ENCODE measurements around the gene MRAS. TPM values are rescaled to one million over a fixed set of nuclear protein-coding genes. Genes with fewer than 3 reads are reported as not detected.

MRAS gene
- total RNA-seq, 4 donors from 2014 or later: 107 to 289 (median 171) TPM

DNA sequence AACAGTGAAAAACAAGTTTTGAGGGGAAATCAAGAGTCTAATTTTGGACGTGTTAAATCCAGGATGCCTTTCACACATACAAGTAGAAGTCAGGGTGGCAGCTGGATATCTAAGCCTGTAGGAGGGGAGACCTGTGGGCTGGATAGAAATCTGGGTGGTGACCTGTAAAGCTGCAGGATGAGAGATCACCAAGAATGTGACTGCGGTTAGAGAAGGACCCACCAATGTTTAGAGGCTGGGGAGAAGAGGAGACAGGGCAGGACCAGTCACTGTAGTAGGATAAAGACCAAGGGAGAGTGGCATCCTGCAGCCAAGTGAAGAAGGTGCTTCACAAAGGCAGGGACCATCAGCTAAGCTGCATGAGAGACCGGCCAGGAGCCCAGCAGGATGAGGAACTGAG is 36.2 kb downstream of the MRAS start:
- Histone ChIP-seq H3K4me1 (peaks cover 0 to 82% (median 53%) of the 10 kb centered on the region in 4 donors), H3K27ac (peak overlapping the region in 3 of 4 donors; percentile 41 to 94 (median 86)), H3K27me3 (no peaks in the 10 kb centered on the region), H3K9me3 (no peaks in the 10 kb centered on the region), H3K4me3 (no peak overlapping the region), H3K36me3 (peaks cover 0 to 7% (median 0%) of the 10 kb centered on the region in 3 donors)
- WGBS, 2 donors: 81 to 85% methylated on average over 3 of the region's 3 CpGs
- TF ChIP-seq, protein P1, sequence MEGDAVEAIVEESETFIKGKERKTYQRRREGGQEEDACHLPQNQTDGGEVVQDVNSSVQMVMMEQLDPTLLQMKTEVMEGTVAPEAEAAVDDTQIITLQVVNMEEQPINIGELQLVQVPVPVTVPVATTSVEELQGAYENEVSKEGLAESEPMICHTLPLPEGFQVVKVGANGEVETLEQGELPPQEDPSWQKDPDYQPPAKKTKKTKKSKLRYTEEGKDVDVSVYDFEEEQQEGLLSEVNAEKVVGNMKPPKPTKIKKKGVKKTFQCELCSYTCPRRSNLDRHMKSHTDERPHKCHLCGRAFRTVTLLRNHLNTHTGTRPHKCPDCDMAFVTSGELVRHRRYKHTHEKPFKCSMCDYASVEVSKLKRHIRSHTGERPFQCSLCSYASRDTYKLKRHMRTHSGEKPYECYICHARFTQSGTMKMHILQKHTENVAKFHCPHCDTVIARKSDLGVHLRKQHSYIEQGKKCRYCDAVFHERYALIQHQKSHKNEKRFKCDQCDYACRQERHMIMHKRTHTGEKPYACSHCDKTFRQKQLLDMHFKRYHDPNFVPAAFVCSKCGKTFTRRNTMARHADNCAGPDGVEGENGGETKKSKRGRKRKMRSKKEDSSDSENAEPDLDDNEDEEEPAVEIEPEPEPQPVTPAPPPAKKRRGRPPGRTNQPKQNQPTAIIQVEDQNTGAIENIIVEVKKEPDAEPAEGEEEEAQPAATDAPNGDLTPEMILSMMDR (IDR thresholded peaks at IDR 0.05): no peak
- no peak for TF ChIP-seq POLR2A (IDR thresholded peaks at IDR 0.05)
- no peak for TF ChIP-seq EP300 (IDR thresholded peaks at IDR 0.05)
- DNase-seq (ENCODE audit: low spot score in 2 of 2): no peak

DNA sequence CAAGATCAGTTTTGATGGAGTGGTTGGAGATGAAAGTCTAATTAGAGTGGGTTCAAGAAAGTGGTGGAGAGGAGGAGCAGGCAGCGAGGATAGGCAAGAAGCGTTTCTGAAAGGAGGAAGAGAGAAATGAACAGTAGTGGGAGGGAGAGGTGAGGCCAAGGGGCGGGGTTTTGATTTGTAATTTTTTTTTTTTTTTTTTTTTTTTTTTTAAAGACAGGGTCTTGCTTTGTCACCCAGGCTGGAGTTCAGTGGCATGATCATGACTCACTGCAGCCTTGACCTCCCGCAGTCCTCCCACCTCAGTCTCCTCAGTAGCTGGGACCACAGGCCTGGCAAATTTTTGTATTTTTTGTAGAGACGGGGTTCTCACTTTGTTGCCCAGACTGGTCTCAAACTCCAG is 36.6 kb downstream of the MRAS start:
- 65 to 68% methylated on average over 5 of the region's 5 CpGs for WGBS, 2 donors
- no peak for DNase-seq (ENCODE audit: low spot score in 2 of 2)
- Histone ChIP-seq H3K4me3 (no peak overlapping the region), H3K27me3 (no peaks in the 10 kb centered on the region), H3K4me1 (peaks cover 0 to 85% (median 56%) of the 10 kb centered on the region in 4 donors), H3K9me3 (no peaks in the 10 kb centered on the region), H3K27ac (peak overlapping the region in 3 of 4 donors; percentile 41 to 94 (median 86)), H3K36me3 (peaks cover 0 to 7% (median 0%) of the 10 kb centered on the region in 3 donors)
- TF ChIP-seq POLR2A (IDR thresholded peaks at IDR 0.05) (no peak), EP300 (IDR thresholded peaks at IDR 0.05) (no peak)
- TF ChIP-seq, protein P1 (IDR thresholded peaks at IDR 0.05): no peak

DNA sequence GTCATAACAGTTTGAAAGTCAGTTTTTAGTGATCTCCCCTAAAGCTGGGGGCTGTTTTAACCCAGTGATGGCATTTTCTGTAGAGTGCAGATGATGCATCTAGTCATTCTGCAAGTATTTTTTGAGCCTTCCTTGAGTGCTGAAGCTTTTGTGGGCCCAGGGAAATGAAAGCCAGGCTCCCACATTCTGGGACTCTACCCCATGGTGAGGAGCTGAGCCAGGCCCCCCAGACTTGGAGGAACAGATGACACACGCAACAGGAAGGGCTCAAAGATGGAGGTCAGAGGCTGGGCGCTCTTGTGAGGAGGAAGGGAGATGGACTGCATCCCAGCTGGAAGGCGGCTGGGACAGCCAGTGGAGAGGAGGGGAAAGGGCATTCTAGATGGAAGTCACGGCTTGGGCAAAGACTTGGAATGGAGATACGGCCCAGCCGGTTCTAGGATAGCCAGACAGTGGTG is 40.8 kb downstream of the MRAS start:
- no peak overlapping the region for H3K4me3 ChIP-seq
- TF ChIP-seq, protein P1 (IDR thresholded peaks at IDR 0.05): no peak
- H3K27ac ChIP-seq: peak overlapping the region in 3 of 4 donors; percentile 11 to 84 (median 79)
- WGBS, 2 donors: 69 to 73% methylated on average over 6 of the region's 6 CpGs
- H3K9me3 ChIP-seq: no peaks in the 10 kb centered on the region
- no peak for DNase-seq (ENCODE audit: low spot score in 2 of 2)
- H3K27me3 ChIP-seq: no peaks in the 10 kb centered on the region
- H3K36me3 ChIP-seq: peaks cover 0 to 11% (median 0%) of the 10 kb centered on the region in 3 donors
- H3K4me1 ChIP-seq: peaks cover 0 to 71% (median 27%) of the 10 kb centered on the region in 4 donors

DNA sequence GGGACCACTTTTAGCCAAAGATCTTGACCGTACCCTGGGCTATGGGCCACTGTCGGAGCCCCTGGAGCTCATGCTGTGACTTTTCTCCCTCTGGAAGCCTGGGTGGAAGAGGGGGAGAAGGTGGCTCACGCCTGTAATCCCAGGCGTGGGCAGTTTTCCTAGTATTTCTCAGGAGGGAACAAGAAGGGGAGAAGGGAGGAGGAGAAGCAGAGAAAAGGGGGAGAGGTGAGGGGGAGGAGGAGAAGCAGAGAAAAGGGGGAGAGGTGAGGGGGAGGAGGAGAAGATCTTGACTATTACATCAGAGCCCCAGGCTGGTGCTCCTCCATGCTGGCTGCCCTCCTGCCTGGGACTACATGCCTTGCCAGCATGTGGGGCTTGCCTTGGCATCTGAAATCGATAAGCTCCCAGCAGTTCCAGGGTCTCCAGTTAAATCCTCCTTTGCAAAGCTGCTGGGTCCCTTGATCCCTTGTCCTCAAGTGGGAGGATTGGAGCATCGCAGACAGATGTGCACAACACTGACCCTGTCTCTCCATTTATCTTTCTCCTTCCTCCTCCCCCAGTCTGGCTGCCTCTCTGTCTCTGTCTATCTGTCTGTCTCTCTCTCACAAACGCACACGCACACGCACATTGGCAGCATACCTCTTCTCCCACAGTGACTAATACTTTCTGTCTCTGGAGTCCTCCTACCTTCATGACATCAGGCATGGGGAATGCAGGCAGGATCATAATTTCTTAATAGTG is 41.6 kb downstream of the MRAS start:
- DNase-seq (ENCODE audit: low spot score in 2 of 2): no peak
- H3K27me3 ChIP-seq: no peaks in the 10 kb centered on the region
- no peaks in the 10 kb centered on the region for H3K9me3 ChIP-seq
- TF ChIP-seq, protein P1 (IDR thresholded peaks at IDR 0.05): no peak
- TF ChIP-seq POLR2A (IDR thresholded peaks at IDR 0.05) (no peak), EP300 (IDR thresholded peaks at IDR 0.05) (peak in 1 of 2 donors; percentile 35)
- peaks cover 0 to 70% (median 20%) of the 10 kb centered on the region in 4 donors for H3K4me1 ChIP-seq
- WGBS, 2 donors: 48 to 52% methylated on average over 9 of the region's 9 CpGs
- H3K36me3 ChIP-seq: peaks cover 0 to 11% (median 0%) of the 10 kb centered on the region in 3 donors
- no peak overlapping the region for H3K4me3 ChIP-seq
- H3K27ac ChIP-seq: peak overlapping the region; percentile 17 to 84 (median 55)

DNA sequence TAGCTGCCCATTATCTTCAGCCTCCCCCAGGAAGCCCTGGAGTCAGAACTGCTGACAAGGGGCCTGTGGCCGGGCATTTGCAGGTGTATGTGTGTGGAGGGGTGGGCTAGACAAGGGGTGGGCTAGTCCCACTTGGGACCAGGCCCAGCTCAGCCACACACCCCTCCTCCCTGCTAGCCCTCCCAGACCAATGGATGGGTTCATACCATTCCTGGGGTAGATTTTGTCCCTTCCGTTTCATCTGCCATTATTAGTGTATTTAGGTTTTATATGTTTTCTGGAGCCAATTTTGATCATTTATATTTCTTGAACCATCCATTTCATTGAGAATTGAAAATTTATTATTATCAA is 42.2 kb downstream of the MRAS start:
- Histone ChIP-seq H3K4me1 (peaks cover 0 to 70% (median 18%) of the 10 kb centered on the region in 4 donors), H3K9me3 (no peaks in the 10 kb centered on the region), H3K4me3 (no peak overlapping the region), H3K27ac (peak overlapping the region; percentile 17 to 84 (median 55)), H3K36me3 (peaks cover 0 to 11% (median 0%) of the 10 kb centered on the region in 3 donors), H3K27me3 (no peaks in the 10 kb centered on the region)
- 74 to 89% methylated on average over 2 of the region's 2 CpGs for whole genome bisulfite sequencing, 2 donors
- TF ChIP-seq, protein P1 (IDR thresholded peaks at IDR 0.05): no peak
- TF ChIP-seq EP300 (IDR thresholded peaks at IDR 0.05): no peak
- TF ChIP-seq POLR2A (IDR thresholded peaks at IDR 0.05): no peak
- DNase-seq (ENCODE audit: low spot score in 2 of 2): no peak
